GM10248 (cell line): ENCODE measurements around the gene SUN3.

Source experiments
- CTCF ChIA-PET: fragments of 300-600 bp; sonication (Branson Sonifier 250); formaldehyde crosslinking; extraction: SDS; loops from one replicate; lab custom pipeline; 2021; ENCODE audit warnings: antibody characterized with exemption; lab: Yijun Ruan, JAX
- POLR2A ChIA-PET: fragments of 350-650 bp; sonication (Branson Sonifier 250); formaldehyde crosslinking; extraction: SDS; loops from one replicate; lab custom pipeline; 2020; ENCODE audit warnings: antibody characterized with exemption; lab: Yijun Ruan, JAX
- DNase-seq: peaks from one replicate; pipeline ENCODE4 v3.0.0; 2012; ENCODE audit errors: extremely low spot score
- CTCF ChIP-seq: IDR thresholded peaks from 2 replicates; pipeline ENCODE4 v1.5.1; 2012; ENCODE audit warnings: mild to moderate bottlenecking, low read depth; ENCODE audit errors: extremely low read depth, missing control alignments, control extremely low read depth

Gene SUN3

GRCh38 chr7:48028938-48029337 is at the start of gene SUN3:
SUN3 (minus strand) TSS chr7:48029107; CDS start chr7:48028938, 169 bp downstream.
- CTCF ChIA-PET: interaction anchor here (1.0 to 1.6 kb wide), 2 partner anchors 8 to 37 kb away, joined by 3 to 4 read pairs; no protein-coding TSS in a partner anchor
- POLR2A ChIA-PET: no interaction called here
- no peak for TF ChIP-seq CTCF
- no peak for DNase-seq

- no peak for DNase-seq
- POLR2A ChIA-PET: no interaction called here
- no peak for TF ChIP-seq CTCF
- CTCF ChIA-PET: interaction anchor here (0.8 to 1.8 kb wide), 3 partner anchors 20 to 76 kb away, joined by 3 to 7 read pairs (median 4); no protein-coding TSS in a partner anchor
These were observed 49.6 kb upstream of the SUN3 start for GRCh38 chr7:48078470-48078869.

GRCh38 chr7:48077423-48077822 is 48.5 kb upstream of the SUN3 start:
- CTCF ChIA-PET: interaction anchor here (0.9 to 1.8 kb wide), 6 partner anchors 10 to 92 kb away, joined by 3 to 7 read pairs (median 3); no protein-coding TSS in a partner anchor
- no peak for DNase-seq
- POLR2A ChIA-PET: no interaction called here
- no peak for TF ChIP-seq CTCF

- POLR2A ChIA-PET: no interaction called here
- TF ChIP-seq CTCF: no peak
- CTCF ChIA-PET: no interaction called here
- DNase-seq: no peak
These were observed 45.3 kb upstream of the SUN3 start for GRCh38 chr7:48074204-48074654.

GRCh38 chr7:48067475-48067874 is 38.6 kb upstream of the SUN3 start:
- CTCF ChIA-PET: interaction anchor here (1.4 kb wide), 1 partner anchor 10 kb away, joined by 3 read pairs; no protein-coding TSS in a partner anchor
- POLR2A ChIA-PET: no interaction called here

GRCh38 chr7:48063985-48064384 is 35.1 kb upstream of the SUN3 start:
- CTCF ChIA-PET: no interaction called here
- TF ChIP-seq CTCF: no peak
- no peak for DNase-seq
- POLR2A ChIA-PET: no interaction called here

More at GRCh38 chr7:48067475-48067874, 38.6 kb upstream of the SUN3 start:
- DNase-seq: no peak
- no peak for TF ChIP-seq CTCF
